Stimulated activated CD8-positive, alpha-beta memory T cell treated with anti-CD3 and anti-CD28 coated beads, Interleukin-4, amount 100 ng/mL, for 24 hours (primary cell): ENCODE data around the gene UGT1A10.
"Not testable (repeated sequence)": the region's sequence is repeated elsewhere in the genome, so short reads cannot be mapped to it uniquely, and the experiment has no call there.

ENCODE experiments used
- DNase-seq: peaks from one replicate; pipeline ENCODE4 v3.0.0-alpha.2; 2020; ENCODE audit warnings: low read depth

UGT1A10 gene

GRCh38 chr2:233692648-233693047 is 56.4 kb downstream of the UGT1A10 start, which contains the start of gene UGT1A6:
UGT1A6 (plus strand) TSS chr2:233692890; CDS start chr2:233693005, 115 bp downstream.
- no peak for DNase-seq

- no peak for DNase-seq
Measured at GRCh38 chr2:233693963-233694362, 57.7 kb downstream of the UGT1A10 start.

GRCh38 chr2:233698740-233699139 is 62.5 kb downstream of the UGT1A10 start:
- DNase-seq, result no peak

GRCh38 chr2:233699424-233700027 is 63.3 kb downstream of the UGT1A10 start:
- no peak for DNase-seq

- DNase-seq, result no peak
Measured at GRCh38 chr2:233700028-233700635, 63.9 kb downstream of the UGT1A10 start.

GRCh38 chr2:233700842-233701241 is 64.6 kb downstream of the UGT1A10 start:
- not testable (repeated sequence) for DNase-seq

GRCh38 chr2:233702238-233702637 is 66.0 kb downstream of the UGT1A10 start:
- no peak for DNase-seq

GRCh38 chr2:233705911-233706506 is 69.8 kb downstream of the UGT1A10 start:
- no peak for DNase-seq

GRCh38 chr2:233706720-233707119 is 70.5 kb downstream of the UGT1A10 start:
- DNase-seq, result no peak

GRCh38 chr2:233707940-233708644 is 71.8 kb downstream of the UGT1A10 start:
- no peak for DNase-seq

- no peak for DNase-seq
Measured at GRCh38 chr2:233708942-233709341, 72.7 kb downstream of the UGT1A10 start.

GRCh38 chr2:233711312-233712008 is 75.2 kb downstream of the UGT1A10 start:
- DNase-seq, result peak; percentile 48

GRCh38 chr2:233712611-233713261 is 76.5 kb downstream of the UGT1A10 start, which contains the start of gene UGT1A5:
UGT1A5 (plus strand) TSS chr2:233712907; CDS start chr2:233712992, 85 bp downstream.
- no peak for DNase-seq

- no peak for DNase-seq
Measured at GRCh38 chr2:233713262-233713615, 77.0 kb downstream of the UGT1A10 start.

- no peak for DNase-seq
Measured at GRCh38 chr2:233714121-233714520, 77.9 kb downstream of the UGT1A10 start.

GRCh38 chr2:233718552-233718951 is 82.3 kb downstream of the UGT1A10 start, which contains the start of gene UGT1A4:
UGT1A4 (plus strand) TSS chr2:233718736; CDS start chr2:233718821, 85 bp downstream.
- DNase-seq, result no peak

GRCh38 chr2:233728723-233729301 is 92.6 kb downstream of the UGT1A10 start, which contains the start of gene UGT1A3:
UGT1A3 (plus strand) TSS chr2:233729042; CDS start chr2:233729127, 85 bp downstream.
- no peak for DNase-seq

GRCh38 chr2:233736868-233737653 is 100.8 kb downstream of the UGT1A10 start:
- not testable (repeated sequence) for DNase-seq

- no peak for DNase-seq
Measured at GRCh38 chr2:233740870-233741269, 104.6 kb downstream of the UGT1A10 start.
